ENCODE measurements around the gene DXO. TPM values are rescaled to one million over a fixed set of nuclear protein-coding genes. Genes with fewer than 3 reads are reported as not detected.

DXO gene
- total RNA-seq, 2 donors from 2014 or later: 11.4 to 27.5 TPM

DNA sequence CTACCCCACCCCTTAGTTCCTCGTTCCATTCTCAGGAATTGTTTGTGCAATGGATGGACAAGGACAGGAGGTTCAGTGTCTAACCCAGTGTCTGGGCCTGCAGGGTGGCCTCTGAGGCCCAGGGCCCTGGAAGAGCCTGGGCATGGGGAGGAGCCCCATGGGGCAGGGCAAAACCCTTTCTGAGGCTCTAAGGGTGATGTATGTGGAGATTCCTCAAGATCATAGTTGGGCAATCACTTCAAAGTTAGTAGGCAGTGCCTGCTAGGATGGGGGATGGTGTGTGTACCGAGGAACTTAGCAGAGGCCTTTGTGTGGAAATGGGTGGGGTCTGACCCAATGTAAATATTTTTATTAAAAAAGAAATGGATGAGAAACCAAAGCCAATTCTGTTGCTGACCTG is 51.1 kb downstream of the DXO start:
- H3K36me3 Mint-ChIP-seq: no peaks in the 10 kb centered on the region
- peaks cover 2 to 3% of the 10 kb centered on the region in 2 donors for H3K27me3 Mint-ChIP-seq
- H3K4me1 Mint-ChIP-seq (ENCODE audit: low read depth in 2 of 2): no peaks in the 10 kb centered on the region
- no peak overlapping the region for H3K4me3 Mint-ChIP-seq
- H3K9me3 Mint-ChIP-seq: no peaks in the 10 kb centered on the region
- DNase-seq (ENCODE audit: low spot score) (no peak), ATAC-seq (no peak)
- no peak overlapping the region for H3K27ac Mint-ChIP-seq

Other genes with a start within 250 kb of the DXO start
- under 1 TPM in 1 of 2 donors, not detected in 1; 0.21 TPM for gene MPIG6B, start 248.8 kb downstream of the DXO start, total RNA-seq
- gene DDAH2, start 242.8 kb downstream of the DXO start, total RNA-seq: 10 to 100 TPM; 18.8 to 24.4 TPM
- 100 to 1,000 TPM; 468 to 581 TPM for gene CLIC1, start 235.6 kb downstream of the DXO start, total RNA-seq
- 100 to 1,000 TPM in 1 of 2 donors, 10 to 100 TPM in 1; 36.2 to 154 TPM for gene MSH5, start 232.1 kb downstream of the DXO start, total RNA-seq
- gene SAPCD1, start 209.5 kb downstream of the DXO start, total RNA-seq: 10 to 100 TPM in 1 of 2 donors, 1 to 10 TPM in 1; 9.2 to 25.2 TPM
- 1 to 10 TPM; 1.4 to 2.1 TPM for gene VWA7, start 194.8 kb downstream of the DXO start, total RNA-seq
- gene VARS1, start 176.4 kb downstream of the DXO start, total RNA-seq: 100 to 1,000 TPM in 1 of 2 donors, 10 to 100 TPM in 1; 90.7 to 226 TPM
- 100 to 1,000 TPM in 1 of 2 donors, 10 to 100 TPM in 1; 94.6 to 113 TPM for gene LSM2, start 165.2 kb downstream of the DXO start, total RNA-seq
- gene HSPA1L, start 156.9 kb downstream of the DXO start, total RNA-seq: 1 to 10 TPM; 1.7 to 4.1 TPM
- gene HSPA1A, start 156.6 kb downstream of the DXO start, total RNA-seq: 100 to 1,000 TPM; 160 to 262 TPM
- 100 to 1,000 TPM; 107 to 113 TPM for gene HSPA1B, start 144.4 kb downstream of the DXO start, total RNA-seq
- gene NEU1, start 109.3 kb downstream of the DXO start, total RNA-seq: 10 to 100 TPM; 37.2 to 46.6 TPM
- not detected for gene SLC44A4, start 93.1 kb downstream of the DXO start, total RNA-seq
- 10 to 100 TPM; 34.4 to 69.1 TPM for gene EHMT2, start 74.4 kb downstream of the DXO start, total RNA-seq
- gene ZBTB12, start 70.1 kb downstream of the DXO start, total RNA-seq: 1 to 10 TPM; 1.4 to 2.9 TPM
- under 1 TPM in 1 of 2 donors, not detected in 1; 0.92 TPM for gene C2, start 44.4 kb downstream of the DXO start, total RNA-seq
- under 1 TPM; 0.33 to 0.40 TPM for gene CFB, start 26.0 kb downstream of the DXO start, total RNA-seq
- gene NELFE, start 13.2 kb downstream of the DXO start, total RNA-seq: 10 to 100 TPM; 61.5 to 78.0 TPM
- gene SKIC2, start 13.0 kb downstream of the DXO start, total RNA-seq: 100 to 1,000 TPM; 103 to 164 TPM
- 10 to 100 TPM in 1 of 2 donors, 1 to 10 TPM in 1; 4.4 to 13.3 TPM for gene C4A, start 9.9 kb upstream of the DXO start, total RNA-seq
- 1 to 10 TPM; 3.4 to 5.0 TPM for gene C4B, start 42.7 kb upstream of the DXO start, total RNA-seq
- 1 to 10 TPM in 1 of 2 donors, not detected in 1; 1.3 TPM for gene CYP21A2, start 66.3 kb upstream of the DXO start, total RNA-seq
- 1 to 10 TPM; 3.8 to 6.7 TPM for gene TNXB, start 137.2 kb upstream of the DXO start, total RNA-seq
- 100 to 1,000 TPM; 125 to 132 TPM for gene ATF6B, start 156.1 kb upstream of the DXO start, total RNA-seq
- gene FKBPL, start 158.2 kb upstream of the DXO start, total RNA-seq: 1 to 10 TPM; 5.5 to 6.0 TPM
- gene PRRT1, start 179.8 kb upstream of the DXO start, total RNA-seq: under 1 TPM; 0.17 to 0.33 TPM
- 10 to 100 TPM; 10.8 to 32.3 TPM for gene PPT2, start 182.0 kb upstream of the DXO start, total RNA-seq
- gene EGFL8, start 192.5 kb upstream of the DXO start, total RNA-seq: 10 to 100 TPM in 1 of 2 donors, 1 to 10 TPM in 1; 8.3 to 15.0 TPM
- 10 to 100 TPM; 39.2 to 43.0 TPM for gene AGPAT1, start 203.9 kb upstream of the DXO start, total RNA-seq
- 10 to 100 TPM; 41.0 to 53.3 TPM for gene RNF5, start 206.3 kb upstream of the DXO start, total RNA-seq
- 10 to 100 TPM; 15.0 to 29.7 TPM for gene AGER, start 212.1 kb upstream of the DXO start, total RNA-seq
- gene PBX2, start 218.1 kb upstream of the DXO start, total RNA-seq: 10 to 100 TPM; 64.1 to 89.4 TPM
- 100 to 1,000 TPM; 131 to 143 TPM for gene GPSM3, start 220.5 kb upstream of the DXO start, total RNA-seq

All from natural killer cell treated with Interleukin-12 subunit alpha and Interleukin-12 subunit beta and Interleukin-15 and Interleukin-18, amount 100 ng/mL, for 72 hours (primary cell).